WI38 (cell line): Measurements from ENCODE around the gene KIF21A.

Experiments used
- H3K4me3 ChIP-seq: 2 replicates; pipeline ENCODE4 v1.5.1; 2011; ENCODE audit warnings: low read depth, mild to moderate bottlenecking, control low read depth, low read length
- CTCF ChIP-seq: IDR thresholded peaks from 2 replicates; pipeline ENCODE4 v1.5.1; 2012; ENCODE audit warnings: low read depth, mild to moderate bottlenecking, control low read depth, low read length

Gene KIF21A

GRCh38 chr12:39413836-39414771 is 28.8 kb downstream of the KIF21A start:
- TF ChIP-seq CTCF, result no peak

GRCh38 chr12:39412210-39412609 is 30.7 kb downstream of the KIF21A start:
- TF ChIP-seq CTCF, result no peak

More at GRCh38 chr12:39413836-39414771, 28.8 kb downstream of the KIF21A start:
- H3K4me3 ChIP-seq, result no peak overlapping the region

GRCh38 chr12:39406262-39406661 is 36.7 kb downstream of the KIF21A start:
- no peak overlapping the region for H3K4me3 ChIP-seq
- no peak for TF ChIP-seq CTCF

More at GRCh38 chr12:39412210-39412609, 30.7 kb downstream of the KIF21A start:
- no peak overlapping the region for H3K4me3 ChIP-seq

- no peak for TF ChIP-seq CTCF
Measured at GRCh38 chr12:39405580-39405979, 37.3 kb downstream of the KIF21A start.

GRCh38 chr12:39404000-39404399 is 38.9 kb downstream of the KIF21A start:
- no peak for TF ChIP-seq CTCF
- H3K4me3 ChIP-seq, result no peak overlapping the region

More at GRCh38 chr12:39405580-39405979, 37.3 kb downstream of the KIF21A start:
- no peak overlapping the region for H3K4me3 ChIP-seq

- no peak for TF ChIP-seq CTCF
- H3K4me3 ChIP-seq, result no peak overlapping the region
Measured at GRCh38 chr12:39403376-39403775, 39.5 kb downstream of the KIF21A start.

- H3K4me3 ChIP-seq, result no peak overlapping the region
- no peak for TF ChIP-seq CTCF
Measured at GRCh38 chr12:39402922-39403321, 40.0 kb downstream of the KIF21A start.
